PC-3 (cell line): ENCODE measurements around the gene CD81. TPM values are rescaled to one million over a fixed set of nuclear protein-coding genes. Genes with fewer than 3 reads are reported as not detected.

ENCODE experiments used
- ATAC-seq: fragments of 200-7000 bp; cut with Tn5 transposase; 2 replicates; pipeline ENCODE4 v1.9.1; 2020; ENCODE audit warnings: mild to moderate bottlenecking, moderate library complexity
- BruUV-seq: library from RNA; stranded (reverse); fragments of 400-500 nt; replicated peaks from 2 replicates; lab custom pipeline; 2021; lab: Mats Ljungman, UMichigan
- CTCF ChIA-PET: fragments of 300-600 bp; sonication (Branson Sonifier 250); formaldehyde crosslinking; loops from one replicate; lab custom pipeline; 2022; ENCODE audit warnings: antibody characterized with exemption; lab: Charles Lee
- POLR2A ChIA-PET: fragments of 300-600 bp; sonication (Branson Sonifier 250); formaldehyde crosslinking; loops from one replicate; lab custom pipeline; 2022; ENCODE audit warnings: antibody characterized with exemption; ENCODE audit not compliant: unreplicated experiment; lab: Charles Lee
- DNase-seq: peaks from one replicate; pipeline ENCODE4 v3.0.0-alpha.2; 2015
- H2AFZ ChIP-seq: fragments of 300-600 bp; sonication (generic); 2 replicates; pipeline ENCODE4 v1.6.0; 2016; ENCODE audit warnings: antibody characterized with exemption, low read length
- H3F3A ChIP-seq: fragments of 300-600 bp; sonication (generic); one replicate; pipeline ENCODE4 v1.6.0; 2017; ENCODE audit warnings: antibody characterized with exemption, low read length, control low read depth, mild to moderate bottlenecking; ENCODE audit not compliant: unreplicated experiment
- H3K27ac ChIP-seq: fragments of 300-600 bp; sonication (generic); 2 replicates; pipeline ENCODE4 v1.5.1; 2016; ENCODE audit warnings: mild to moderate bottlenecking, low read length
- H3K27me3 ChIP-seq: fragments of 300-600 bp; sonication (generic); 2 replicates; pipeline ENCODE4 v1.6.1; 2016; ENCODE audit warnings: low read length, mixed read lengths
- H3K36me3 ChIP-seq: fragments of 300-600 bp; sonication (generic); 2 replicates; pipeline ENCODE4 v1.6.1; 2016; ENCODE audit warnings: low read depth, mixed run types, low read length, mixed read lengths
- H3K4me1 ChIP-seq: fragments of 300-600 bp; sonication (generic); 2 replicates; pipeline ENCODE4 v1.5.1; 2016; ENCODE audit warnings: low read length; ENCODE audit not compliant: insufficient read depth
- H3K4me2 ChIP-seq: fragments of 300-600 bp; sonication (generic); 2 replicates; pipeline ENCODE4 v1.6.0; 2016; ENCODE audit warnings: low read length
- H3K4me3 ChIP-seq: fragments of 300-600 bp; sonication (generic); 2 replicates; pipeline ENCODE4 v1.5.1; 2016; ENCODE audit warnings: mild to moderate bottlenecking, low read length, mixed read lengths
- H3K79me2 ChIP-seq: fragments of 300-600 bp; sonication (generic); 2 replicates; pipeline ENCODE4 v1.6.1; 2017; ENCODE audit warnings: low read length, mixed read lengths
- H3K9ac ChIP-seq: fragments of 300-600 bp; sonication (generic); 2 replicates; pipeline ENCODE4 v1.6.0; 2016; ENCODE audit warnings: mild to moderate bottlenecking, low read length
- H3K9me2 ChIP-seq: fragments of 300-600 bp; sonication (generic); replicated peaks from 2 replicates; pipeline ENCODE4 v1.6.1; 2016; ENCODE audit warnings: mixed run types, low read length, mixed read lengths
- H3K9me3 ChIP-seq: fragments of 300-600 bp; sonication (generic); 2 replicates; pipeline ENCODE4 v1.6.1; 2016; ENCODE audit warnings: low read length, mixed read lengths
- H4K20me1 ChIP-seq: fragments of 300-600 bp; sonication (generic); 2 replicates; pipeline ENCODE4 v1.6.1; 2016; ENCODE audit warnings: low read length, mixed read lengths
- EZH2 ChIP-seq: fragments of 300-600 bp; sonication (generic); IDR thresholded peaks from one replicate; pipeline ENCODE4 v1.6.1; 2017; ENCODE audit warnings: antibody characterized with exemption, mild to moderate bottlenecking, low read length; ENCODE audit not compliant: unreplicated experiment
- EZH2phosphoT487 ChIP-seq: fragments of 300-600 bp; sonication (generic); IDR thresholded peaks from 2 replicates; pipeline ENCODE4 v1.6.1; 2018; ENCODE audit warnings: mild to moderate bottlenecking, antibody characterized with exemption, low read length, borderline replicate concordance
- intact Hi-C: fragments of 100-400 bp; cut with micrococcal nuclease; formaldehyde crosslinking; loops from 2 replicates; pipeline ENCODE4 v1.9.0; 2023
- total RNA-seq: library from RNA; depleted of rRNA; stranded (reverse); fragments of >200 nt; gene quantifications from 2 replicates; pipeline ENCODE4 v1.2.3, GENCODE V29; 2014
- TF ChIP-seq, protein P1 (sequence below): fragments of 300-600 bp; sonication (generic); conservative IDR thresholded peaks from 2 replicates; pipeline ENCODE4 v1.5.1; 2017; ENCODE audit warnings: antibody characterized with exemption, low read depth, mild to moderate bottlenecking, low read length

The CD81 gene
- total RNA-seq, 1 experiment from 2014 or later, result 134 TPM

DNA sequence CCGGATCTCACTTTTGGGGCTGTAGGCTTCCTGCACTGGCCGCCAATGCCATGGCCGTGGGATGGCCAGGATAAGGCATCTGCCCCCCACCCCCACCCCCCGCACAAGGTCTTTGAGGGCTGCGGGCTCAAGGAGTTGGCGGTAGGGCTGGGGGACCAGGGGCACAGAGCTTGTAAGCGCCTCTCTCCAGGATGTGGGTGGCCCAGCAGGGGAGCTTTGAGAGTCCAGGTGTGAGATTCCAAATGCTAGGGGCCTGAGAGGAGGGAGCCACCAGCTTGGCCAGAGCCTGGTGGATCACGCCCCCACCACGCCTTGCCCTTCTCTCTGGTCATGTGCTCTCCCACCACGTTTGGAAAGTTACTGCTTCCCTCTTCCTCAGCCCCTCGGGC lies 5.0 kb downstream of the CD81 start:
- no peaks in the 10 kb centered on the region for H3K9me2 ChIP-seq
- TF ChIP-seq, protein P1, sequence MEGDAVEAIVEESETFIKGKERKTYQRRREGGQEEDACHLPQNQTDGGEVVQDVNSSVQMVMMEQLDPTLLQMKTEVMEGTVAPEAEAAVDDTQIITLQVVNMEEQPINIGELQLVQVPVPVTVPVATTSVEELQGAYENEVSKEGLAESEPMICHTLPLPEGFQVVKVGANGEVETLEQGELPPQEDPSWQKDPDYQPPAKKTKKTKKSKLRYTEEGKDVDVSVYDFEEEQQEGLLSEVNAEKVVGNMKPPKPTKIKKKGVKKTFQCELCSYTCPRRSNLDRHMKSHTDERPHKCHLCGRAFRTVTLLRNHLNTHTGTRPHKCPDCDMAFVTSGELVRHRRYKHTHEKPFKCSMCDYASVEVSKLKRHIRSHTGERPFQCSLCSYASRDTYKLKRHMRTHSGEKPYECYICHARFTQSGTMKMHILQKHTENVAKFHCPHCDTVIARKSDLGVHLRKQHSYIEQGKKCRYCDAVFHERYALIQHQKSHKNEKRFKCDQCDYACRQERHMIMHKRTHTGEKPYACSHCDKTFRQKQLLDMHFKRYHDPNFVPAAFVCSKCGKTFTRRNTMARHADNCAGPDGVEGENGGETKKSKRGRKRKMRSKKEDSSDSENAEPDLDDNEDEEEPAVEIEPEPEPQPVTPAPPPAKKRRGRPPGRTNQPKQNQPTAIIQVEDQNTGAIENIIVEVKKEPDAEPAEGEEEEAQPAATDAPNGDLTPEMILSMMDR, result no peak
- TF ChIP-seq EZH2 (no peak), EZH2phosphoT487 (no peak)
- POLR2A ChIA-PET, result no interaction called here
- H4K20me1 ChIP-seq, result peaks cover 62% of the 10 kb centered on the region
- H3K79me2 ChIP-seq, result peaks cover 95% of the 10 kb centered on the region
- no peak overlapping the region for H3K4me3 ChIP-seq
- no peaks in the 10 kb centered on the region for H3K4me1 ChIP-seq
- H3K36me3 ChIP-seq, result no peaks in the 10 kb centered on the region; the same call in 1 of the 2 replicates
- H3K27me3 ChIP-seq, result no peaks in the 10 kb centered on the region
- no TSS peak for BruUV-seq
- DNase-seq, result no peak
- no peak overlapping the region for H3K4me2 ChIP-seq
- intact Hi-C loops, result no loop called here
- no peak for ATAC-seq
- H3K27ac ChIP-seq, result no peak overlapping the region
- H3F3A ChIP-seq, result no peaks in the 10 kb centered on the region
- no peak overlapping the region for H2AFZ ChIP-seq
- CTCF ChIA-PET, result no interaction called here
- no peaks in the 10 kb centered on the region for H3K9me3 ChIP-seq
- no peak overlapping the region for H3K9ac ChIP-seq

DNA sequence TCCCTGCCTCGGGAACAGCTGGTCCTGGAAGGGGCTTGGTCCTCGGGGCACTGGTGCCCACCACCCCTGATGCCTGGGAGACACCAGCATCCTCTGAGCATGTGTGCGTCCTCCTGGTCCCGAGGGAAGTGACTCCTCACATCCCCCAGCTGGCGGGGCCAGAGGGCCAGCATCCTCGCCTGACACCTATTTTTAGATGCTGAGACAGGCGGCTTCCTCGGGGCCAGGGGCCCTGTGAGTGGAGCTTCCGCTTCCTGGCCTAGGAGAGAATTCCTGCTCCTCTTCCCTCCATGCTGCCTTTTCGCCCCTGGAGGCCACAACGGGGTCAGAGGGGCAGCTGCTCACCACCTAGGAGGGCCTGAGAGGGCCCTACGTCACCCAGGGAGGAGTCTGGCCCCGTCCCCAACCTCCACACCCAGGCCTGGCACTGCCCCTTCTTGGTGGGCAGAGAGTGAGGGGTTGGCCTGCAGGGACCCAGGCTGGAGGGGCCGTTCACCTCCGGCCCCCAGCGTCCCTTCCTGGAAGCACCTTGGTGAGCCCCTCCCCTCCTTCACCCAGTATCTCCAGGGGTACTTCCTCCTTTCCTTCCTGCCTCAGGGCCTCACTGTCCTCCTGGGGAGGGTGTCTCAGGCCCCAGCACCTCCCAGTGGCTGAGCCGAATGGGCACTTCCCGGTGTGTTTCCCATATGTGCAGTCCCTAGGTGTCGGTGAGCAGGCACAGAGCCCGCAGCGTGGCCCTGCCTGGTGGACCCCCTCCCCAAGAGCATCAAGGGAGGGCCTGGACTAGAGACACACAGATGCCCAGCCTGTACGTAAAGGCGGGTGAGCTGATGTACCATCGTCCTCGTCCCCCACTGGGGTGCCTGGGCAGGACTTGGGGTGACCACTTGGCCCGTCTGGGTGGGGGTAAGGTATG lies 6.1 kb downstream of the CD81 start:
- H2AFZ ChIP-seq, result no peak overlapping the region
- H3K79me2 ChIP-seq, result peaks cover 97% of the 10 kb centered on the region
- H4K20me1 ChIP-seq, result peaks cover 62% of the 10 kb centered on the region
- ATAC-seq (no peak), DNase-seq (no peak)
- no peaks in the 10 kb centered on the region for H3F3A ChIP-seq
- no peaks in the 10 kb centered on the region; the same call in 1 of the 2 replicates for H3K36me3 ChIP-seq
- no peak overlapping the region for H3K4me3 ChIP-seq
- no TSS peak for BruUV-seq
- no peaks in the 10 kb centered on the region for H3K9me3 ChIP-seq
- H3K9me2 ChIP-seq, result no peaks in the 10 kb centered on the region
- no peak overlapping the region for H3K9ac ChIP-seq
- no peak overlapping the region for H3K4me2 ChIP-seq
- POLR2A ChIA-PET, result no interaction called here
- intact Hi-C loops, result no loop called here
- CTCF ChIA-PET, result no interaction called here
- H3K27ac ChIP-seq, result no peak overlapping the region
- H3K4me1 ChIP-seq, result no peaks in the 10 kb centered on the region
- no peaks in the 10 kb centered on the region for H3K27me3 ChIP-seq
- TF ChIP-seq, protein P1, result no peak
- TF ChIP-seq EZH2 (no peak), EZH2phosphoT487 (no peak)
